Measurements from ENCODE around the gene RPS16. TPM values are rescaled to one million over a fixed set of nuclear protein-coding genes. Genes with fewer than 3 reads are reported as not detected.
A peak's percentile ranks its signal among the peaks of the same experiment; 100 is the strongest.

The RPS16 gene
- total and polyA plus RNA-seq, 4 donors: 109 to 1,094 (median 218) TPM

GRCh38 chr19:39411081-39411831 is 24.5 kb downstream of the RPS16 start:
- Histone ChIP-seq H3K4me3 (ENCODE audit: low read depth in 1 of 3, low read length in 3 of 3) (peak overlapping the region; percentile 45 to 94 (median 80)), H3K36me3 (ENCODE audit: control insufficient read depth in 4 of 4, insufficient read depth in 3 of 4, low read depth in 1 of 4, low read length in 3 of 4) (peaks cover 0 to 9% (median 0%) of the 10 kb centered on the region in 4 donors), H3K27me3 (ENCODE audit: control insufficient read depth in 4 of 4, insufficient read depth in 4 of 4, low read length in 3 of 4) (no peaks in the 10 kb centered on the region), H3K27ac (ENCODE audit: low read depth in 1 of 2, low read length in 2 of 2) (peak overlapping the region; percentile 89 to 98), H3K4me1 (ENCODE audit: control insufficient read depth in 4 of 4, insufficient read depth in 4 of 4, low read length in 3 of 4) (peaks cover 5 to 32% (median 11%) of the 10 kb centered on the region in 4 donors), H3K9ac (ENCODE audit: low read depth in 1 of 2, low read length in 2 of 2) (peak overlapping the region; percentile 64 to 98), H3K9me3 (ENCODE audit: control insufficient read depth in 4 of 4, low read length in 3 of 4) (no peaks in the 10 kb centered on the region)
- TF ChIP-seq JUND (IDR thresholded peaks at IDR 0.05) (peak; percentile 3 to 57), NR2F2 (IDR thresholded peaks at IDR 0.05) (peak; percentile 38), TAF1 (conservative IDR thresholded peaks at IDR 0.05) (peak; percentile 69), CTCF (IDR thresholded peaks at IDR 0.05; ENCODE audit: low read depth, low read length, missing input control) (no peak), FOXA2 (IDR thresholded peaks at IDR 0.05) (peak; percentile 26), SP1 (IDR thresholded peaks at IDR 0.05) (peak; percentile 94), RXRA (IDR thresholded peaks at IDR 0.05) (peak; percentile 91 to 95), HNF4A (conservative IDR thresholded peaks at IDR 0.05) (peak; percentile 94 to 95), REST (IDR thresholded peaks at IDR 0.05) (peak; percentile 87), RAD21 (IDR thresholded peaks at IDR 0.05) (no peak), EGR1 (IDR thresholded peaks at IDR 0.05; ENCODE audit: low read depth in 2 of 2) (peak in 1 of 2 donors; percentile 89), MAX (IDR thresholded peaks at IDR 0.05) (peak; percentile 72), ZBTB33 (IDR thresholded peaks at IDR 0.05) (no peak), ATF3 (IDR thresholded peaks at IDR 0.05) (peak; percentile 29), FOXA1 (IDR thresholded peaks at IDR 0.05) (no peak), YY1 (IDR thresholded peaks at IDR 0.05) (peak; percentile 61), GABPA (IDR thresholded peaks at IDR 0.05 in 1 of 2, conservative IDR thresholded peaks at IDR 0.05 in 1 of 2) (no peak), HNF4G (IDR thresholded peaks at IDR 0.05) (peak; percentile 97)
- WGBS: 5% methylated on average over 9 of the region's 9 CpGs
- peak; percentile 59 for DNase-seq (ENCODE audit: low spot score)

Data from liver (tissue), 9 donors.